Lower leg skin (tissue), 3 donors: ENCODE results near the gene DDX60.

Experiments used
- POLR2A ChIP-seq, 2 donors: fragments of 450-650 bp; IDR thresholded peaks; one replicate each; pipeline ENCODE4 v1.6.1; 2016 to 2017; ENCODE audit warnings: antibody characterized with exemption in 2 of 2, mild to moderate bottlenecking in 1 of 2, moderate library complexity in 1 of 2
- TF ChIP-seq, protein P1 (sequence below), 3 donors: fragments of 450-650 bp; IDR thresholded peaks; one replicate each; pipeline ENCODE4 v1.5.1; 2016; ENCODE audit warnings: antibody characterized with exemption in 3 of 3, mild to moderate bottlenecking in 3 of 3, moderate library complexity in 2 of 3

DNA sequence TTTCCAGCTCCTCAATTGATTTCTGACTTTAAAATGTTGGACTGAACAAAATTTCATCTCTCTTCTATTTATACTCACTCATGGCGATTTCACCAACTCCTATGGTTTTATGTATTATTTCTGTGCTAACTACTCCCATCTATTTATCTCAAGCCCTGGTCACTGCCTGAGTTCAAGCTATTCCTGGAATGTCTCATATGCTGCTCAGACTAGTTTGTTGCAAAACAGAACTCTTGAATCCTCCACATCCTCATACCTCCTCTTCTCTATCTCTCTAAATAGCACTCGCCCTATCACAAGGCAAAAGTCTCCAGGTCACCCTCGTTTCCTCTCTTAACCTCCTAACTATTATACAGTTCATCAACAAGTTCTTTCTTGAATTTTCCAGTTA is 19.0 kb upstream of the DDX60 start:
- TF ChIP-seq, protein P1, sequence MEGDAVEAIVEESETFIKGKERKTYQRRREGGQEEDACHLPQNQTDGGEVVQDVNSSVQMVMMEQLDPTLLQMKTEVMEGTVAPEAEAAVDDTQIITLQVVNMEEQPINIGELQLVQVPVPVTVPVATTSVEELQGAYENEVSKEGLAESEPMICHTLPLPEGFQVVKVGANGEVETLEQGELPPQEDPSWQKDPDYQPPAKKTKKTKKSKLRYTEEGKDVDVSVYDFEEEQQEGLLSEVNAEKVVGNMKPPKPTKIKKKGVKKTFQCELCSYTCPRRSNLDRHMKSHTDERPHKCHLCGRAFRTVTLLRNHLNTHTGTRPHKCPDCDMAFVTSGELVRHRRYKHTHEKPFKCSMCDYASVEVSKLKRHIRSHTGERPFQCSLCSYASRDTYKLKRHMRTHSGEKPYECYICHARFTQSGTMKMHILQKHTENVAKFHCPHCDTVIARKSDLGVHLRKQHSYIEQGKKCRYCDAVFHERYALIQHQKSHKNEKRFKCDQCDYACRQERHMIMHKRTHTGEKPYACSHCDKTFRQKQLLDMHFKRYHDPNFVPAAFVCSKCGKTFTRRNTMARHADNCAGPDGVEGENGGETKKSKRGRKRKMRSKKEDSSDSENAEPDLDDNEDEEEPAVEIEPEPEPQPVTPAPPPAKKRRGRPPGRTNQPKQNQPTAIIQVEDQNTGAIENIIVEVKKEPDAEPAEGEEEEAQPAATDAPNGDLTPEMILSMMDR (IDR thresholded peaks at IDR 0.05): no peak
- no peak for TF ChIP-seq POLR2A (IDR thresholded peaks at IDR 0.05)
